Epithelial cell of esophagus (primary cell): ENCODE data around the gene PIGR.

ENCODE experiments used
- DNase-seq: peaks from one replicate; pipeline ENCODE4 v3.0.0; 2010; ENCODE audit warnings: low read depth
- H3K4me3 ChIP-seq: 2 replicates; pipeline ENCODE4 v1.5.1; 2011; ENCODE audit warnings: mild to moderate bottlenecking, low read length, control low read depth
- CTCF ChIP-seq: IDR thresholded peaks from 2 replicates; pipeline ENCODE4 v1.5.1; 2011; ENCODE audit warnings: low read depth, mild to moderate bottlenecking, low read length, control low read depth, inconsistent platforms; ENCODE audit not compliant: insufficient read depth; ENCODE audit errors: missing control alignments

Gene PIGR

GRCh38 chr1:206892351-206892984, 53.8 kb downstream of the PIGR start:
- DNase-seq = peak; percentile 76

GRCh38 chr1:206891412-206891811, 54.9 kb downstream of the PIGR start:
- H3K4me3 ChIP-seq = no peak overlapping the region
- TF ChIP-seq CTCF = no peak
- peak; percentile 50 for DNase-seq

More at GRCh38 chr1:206892351-206892984, 53.8 kb downstream of the PIGR start:
- TF ChIP-seq CTCF = no peak
- H3K4me3 ChIP-seq = no peak overlapping the region

GRCh38 chr1:206890125-206891060, 55.9 kb downstream of the PIGR start:
- DNase-seq = peak; percentile 94
- H3K4me3 ChIP-seq = no peak overlapping the region
- no peak for TF ChIP-seq CTCF

GRCh38 chr1:206887701-206888100, 58.6 kb downstream of the PIGR start:
- H3K4me3 ChIP-seq = no peak overlapping the region
- peak; percentile 71 for DNase-seq
- TF ChIP-seq CTCF = no peak

- H3K4me3 ChIP-seq = no peak overlapping the region
- no peak for TF ChIP-seq CTCF
- DNase-seq = no peak
Measured at GRCh38 chr1:206886831-206887230, 59.4 kb downstream of the PIGR start.

GRCh38 chr1:206885341-206886060, 60.8 kb downstream of the PIGR start:
- DNase-seq = peak; percentile 88
- no peak for TF ChIP-seq CTCF
- H3K4me3 ChIP-seq = no peak overlapping the region
